OCI-LY7 (cell line): ENCODE measurements around the gene CNKSR3. TPM values are rescaled to one million over a fixed set of nuclear protein-coding genes. Genes with fewer than 3 reads are reported as not detected.

ENCODE experiments used
- BruUV-seq: library from RNA; stranded (reverse); fragments of 400-500 nt; replicated peaks from 2 replicates; lab custom pipeline; 2021; lab: Mats Ljungman, UMichigan
- CTCF ChIA-PET: fragments of 300-600 bp; sonication (Branson Sonifier 250); formaldehyde crosslinking; loops from one replicate; lab custom pipeline; 2022; ENCODE audit warnings: antibody characterized with exemption; ENCODE audit not compliant: unreplicated experiment; lab: Charles Lee
- POLR2A ChIA-PET: fragments of 300-600 bp; sonication (Branson Sonifier 250); formaldehyde crosslinking; loops from one replicate; lab custom pipeline; 2022; ENCODE audit warnings: antibody characterized with exemption; lab: Charles Lee
- DNase-seq: peaks from one replicate; pipeline ENCODE4 v3.0.0-alpha.2; 2015; ENCODE audit warnings: low spot score
- H2AFZ ChIP-seq: fragments of 200-600 bp; sonication (generic), shearing (Covaris generic); 2 replicates; pipeline ENCODE4 v1.6.1; 2014; ENCODE audit warnings: mild to moderate bottlenecking, antibody characterized with exemption, low read length, moderate library complexity
- H3K27ac ChIP-seq: fragments of 200-600 bp; sonication (generic); 2 replicates; pipeline ENCODE4 v1.5.1; 2014; ENCODE audit warnings: mixed run types, low read depth, mild to moderate bottlenecking, moderate library complexity, low read length, inconsistent platforms; ENCODE audit not compliant: poor library complexity, severe bottlenecking
- H3K36me3 ChIP-seq: fragments of 200-600 bp; sonication (generic); 2 replicates; pipeline ENCODE4 v1.6.1; 2014; ENCODE audit warnings: mild to moderate bottlenecking, antibody characterized with exemption, low read length, moderate library complexity, mixed read lengths; ENCODE audit not compliant: insufficient read depth
- H3K4me1 ChIP-seq: fragments of 200-600 bp; sonication (generic); 2 replicates; pipeline ENCODE4 v1.5.1; 2014; ENCODE audit warnings: mild to moderate bottlenecking, low read length; ENCODE audit not compliant: insufficient read depth, poor library complexity, severe bottlenecking
- H3K4me2 ChIP-seq: fragments of 200-600 bp; sonication (generic); 2 replicates; pipeline ENCODE4 v1.6.1; 2014; ENCODE audit warnings: mild to moderate bottlenecking, low read length
- H3K4me3 ChIP-seq: fragments of 200-600 bp; sonication (generic); 2 replicates; pipeline ENCODE4 v1.5.1; 2014; ENCODE audit warnings: mild to moderate bottlenecking, low read depth, low read length; ENCODE audit not compliant: poor library complexity, severe bottlenecking
- H3K79me2 ChIP-seq: fragments of 200-600 bp; sonication (generic); 2 replicates; pipeline ENCODE4 v1.6.1; 2016; ENCODE audit warnings: low read depth, mild to moderate bottlenecking, low read length, moderate library complexity, mixed read lengths; ENCODE audit not compliant: insufficient read depth
- H3K9me2 ChIP-seq: fragments of 200-600 bp; sonication (generic); 2 replicates; pipeline ENCODE4 v1.6.1; 2016; ENCODE audit warnings: mild to moderate bottlenecking, low read length, mixed read lengths; ENCODE audit not compliant: insufficient read depth
- H3K9me3 ChIP-seq: fragments of 200-600 bp; sonication (generic); 2 replicates; pipeline ENCODE4 v1.6.1; 2014; ENCODE audit warnings: mild to moderate bottlenecking, mixed run types, low read length, mixed read lengths
- H4K20me1 ChIP-seq: fragments of 200-600 bp; sonication (generic); 2 replicates; pipeline ENCODE4 v1.6.1; 2014; ENCODE audit warnings: mild to moderate bottlenecking, antibody characterized with exemption, low read length, moderate library complexity, mixed read lengths; ENCODE audit not compliant: insufficient read depth
- CTCF ChIP-seq: fragments of 200-600 bp; sonication (generic); conservative IDR thresholded peaks from 2 replicates; pipeline ENCODE4 v1.5.1; 2014; ENCODE audit warnings: mild to moderate bottlenecking, antibody characterized with exemption, low read length, moderate library complexity, mixed read lengths
- EZH2phosphoT487 ChIP-seq: fragments of 200-600 bp; sonication (generic); IDR thresholded peaks from 2 replicates; pipeline ENCODE4 v1.6.1; 2018; ENCODE audit warnings: low read depth, borderline replicate concordance, mild to moderate bottlenecking, mixed run types, antibody characterized with exemption, low read length, moderate library complexity, mixed read lengths
- intact Hi-C: fragments of 100-400 bp; cut with micrococcal nuclease; formaldehyde crosslinking; loops from one replicate; pipeline ENCODE4 v1.10.0; 2022; ENCODE audit not compliant: unreplicated experiment
- total RNA-seq, 2 experiments: library from RNA; depleted of rRNA in 1 of 2; stranded (reverse); fragments of >200 nt in 1 of 2; shearing (Covaris generic) in 1 of 2; gene quantifications; 2 replicates each; pipeline ENCODE4 v1.2.3, GENCODE V29; 2014 to 2022

The CNKSR3 gene
- total RNA-seq, 2 experiments from 2014 or later: not detected

GRCh38 chr6:154406869-154407268, 103.6 kb downstream of the CNKSR3 start:
- intact Hi-C loops: loop anchor here (10.0 kb wide), 1 partner anchor 252 kb away; no protein-coding TSS in a partner anchor
- no TSS peak for BruUV-seq
- DNase-seq: no peak

GRCh38 chr6:154406301-154406700, 104.2 kb downstream of the CNKSR3 start:
- Histone ChIP-seq H3K27ac (no peak overlapping the region), H3K4me3 (no peak overlapping the region), H2AFZ (no peak overlapping the region), H3K9me3 (no peaks in the 10 kb centered on the region), H3K79me2 (no peaks in the 10 kb centered on the region), H3K9me2 (no peaks in the 10 kb centered on the region), H3K4me2 (no peak overlapping the region), H3K4me1 (no peaks in the 10 kb centered on the region), H3K36me3 (no peaks in the 10 kb centered on the region), H4K20me1 (no peaks in the 10 kb centered on the region)
- ChIA-PET POLR2A (no interaction called here), CTCF (no interaction called here)
- no peak for DNase-seq
- TF ChIP-seq EZH2phosphoT487: no peak
- TF ChIP-seq CTCF: no peak
- intact Hi-C loops: loop anchor here (10.0 kb wide), 1 partner anchor 252 kb away; no protein-coding TSS in a partner anchor
- no TSS peak for BruUV-seq

More at GRCh38 chr6:154406869-154407268, 103.6 kb downstream of the CNKSR3 start:
- no peaks in the 10 kb centered on the region for H3K79me2 ChIP-seq
- H3K36me3 ChIP-seq: no peaks in the 10 kb centered on the region
- H3K9me2 ChIP-seq: no peaks in the 10 kb centered on the region
- no peaks in the 10 kb centered on the region for H3K9me3 ChIP-seq
- no peak overlapping the region for H2AFZ ChIP-seq
- no peak overlapping the region for H3K27ac ChIP-seq
- no peak overlapping the region for H3K4me2 ChIP-seq
- no peak overlapping the region for H3K4me3 ChIP-seq
- TF ChIP-seq CTCF (no peak), EZH2phosphoT487 (no peak)
- H4K20me1 ChIP-seq: no peaks in the 10 kb centered on the region
- ChIA-PET CTCF (no interaction called here), POLR2A (no interaction called here)
- H3K4me1 ChIP-seq: no peaks in the 10 kb centered on the region

GRCh38 chr6:154404791-154405400, 105.6 kb downstream of the CNKSR3 start:
- no peaks in the 10 kb centered on the region for H3K36me3 ChIP-seq
- H4K20me1 ChIP-seq: no peaks in the 10 kb centered on the region
- H2AFZ ChIP-seq: no peak overlapping the region
- no peak overlapping the region for H3K4me2 ChIP-seq
- BruUV-seq: no TSS peak
- H3K79me2 ChIP-seq: no peaks in the 10 kb centered on the region
- intact Hi-C loops: loop anchor here (10.0 kb wide), 1 partner anchor 250 kb away; no protein-coding TSS in a partner anchor
- no peaks in the 10 kb centered on the region for H3K4me1 ChIP-seq
- no peak for TF ChIP-seq EZH2phosphoT487
- H3K9me2 ChIP-seq: no peaks in the 10 kb centered on the region
- ChIA-PET POLR2A (no interaction called here), CTCF (no interaction called here)
- no peaks in the 10 kb centered on the region for H3K9me3 ChIP-seq
- DNase-seq: no peak
- H3K4me3 ChIP-seq: no peak overlapping the region
- H3K27ac ChIP-seq: no peak overlapping the region
